Peyer's patch (tissue), 4 donors: Measurements from ENCODE around the gene SLC39A6. TPM values are rescaled to one million over a fixed set of nuclear protein-coding genes. Genes with fewer than 3 reads are reported as not detected.
A peak's percentile ranks its signal among the peaks of the same experiment; 100 is the strongest.
"Not testable (repeated sequence)": the region's sequence is repeated elsewhere in the genome, so short reads cannot be mapped to it uniquely, and the experiment has no call there.

ENCODE experiments used
- DNase-seq, 3 donors: peaks; one replicate each; pipeline ENCODE4 v3.0.0-alpha.2; 2017 to 2019
- H3K27ac ChIP-seq, 4 donors: fragments of 200-600 bp; sonication (generic); one replicate each; pipeline ENCODE4 v1.5.1; 2016 to 2019
- H3K27me3 ChIP-seq, 2 donors: fragments of 200-600 bp; sonication (generic); one replicate each; pipeline ENCODE4 v1.5.1; 2019
- H3K36me3 ChIP-seq, 3 donors: fragments of 200-600 bp; sonication (generic); one replicate each; pipeline ENCODE4 v1.5.1; 2016 to 2019
- H3K4me1 ChIP-seq, 4 donors: fragments of 200-600 bp; sonication (generic); one replicate each; pipeline ENCODE4 v1.5.1; 2016 to 2019
- H3K4me3 ChIP-seq, 4 donors: fragments of 200-600 bp; sonication (generic); 1 replicate in 3 of 4; 2 replicates in 1 of 4; pipeline ENCODE4 v1.5.1; 2016 to 2019; ENCODE audit warnings: mild to moderate bottlenecking in 1 of 4
- H3K9me3 ChIP-seq, 4 donors: fragments of 200-600 bp; sonication (generic); one replicate each; pipeline ENCODE4 v1.5.1; 2016 to 2019; ENCODE audit warnings: mild to moderate bottlenecking in 1 of 4
- POLR2A ChIP-seq, 2 donors: fragments of 450-650 bp; IDR thresholded peaks; one replicate each; pipeline ENCODE4 v1.5.1; 2017; ENCODE audit warnings: antibody characterized with exemption in 2 of 2, mild to moderate bottlenecking in 2 of 2, moderate library complexity in 2 of 2
- total RNA-seq, 4 donors: library from RNA; depleted of rRNA; stranded (reverse); fragments of >200 nt; gene quantifications; one replicate each; pipeline ENCODE4 v1.1.0, GENCODE V29; 2016
- TF ChIP-seq, protein P1 (sequence below), 6 experiments: fragments of 450-650 bp in 4 of 6; fragments of 200-600 bp in 2 of 6; sonication (generic) in 1 of 6; IDR thresholded peaks; one replicate each; pipeline ENCODE4 v1.5.1; 2017 to 2019; ENCODE audit warnings: antibody characterized with exemption in 6 of 6, mild to moderate bottlenecking in 3 of 6, moderate library complexity in 1 of 6

SLC39A6 gene
- total RNA-seq, 4 donors from 2014 or later = 7.4 to 13.0 (median 8.2) TPM

DNA sequence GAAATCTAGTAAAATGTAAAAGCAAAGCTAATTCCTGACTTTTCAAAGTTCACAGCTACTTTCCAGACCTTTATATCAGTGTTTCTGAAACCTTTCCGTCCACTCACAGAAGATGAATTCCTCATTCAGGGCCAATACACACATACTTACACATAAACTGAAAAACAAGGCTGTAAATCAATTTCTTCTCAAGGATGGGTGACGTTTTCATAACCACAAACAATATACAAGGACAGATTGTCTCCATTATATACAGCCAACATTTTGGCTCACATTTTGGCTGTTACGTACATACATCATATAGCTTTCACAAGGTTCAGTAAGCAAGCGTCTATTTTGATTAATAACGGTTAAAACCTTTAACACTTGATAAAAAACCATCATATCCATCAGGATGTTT, 63.1 kb downstream of the SLC39A6 start:
- Histone ChIP-seq H3K9me3 (no peaks in the 10 kb centered on the region), H3K27ac (no peak overlapping the region), H3K27me3 (no peaks in the 10 kb centered on the region), H3K4me1 (peaks cover 0 to 15% (median 0%) of the 10 kb centered on the region in 4 donors), H3K36me3 (no peaks in the 10 kb centered on the region), H3K4me3 (peak overlapping the region in 2 of 4 donors; percentile 66 to 76)
- no peak for DNase-seq
- TF ChIP-seq, protein P1, sequence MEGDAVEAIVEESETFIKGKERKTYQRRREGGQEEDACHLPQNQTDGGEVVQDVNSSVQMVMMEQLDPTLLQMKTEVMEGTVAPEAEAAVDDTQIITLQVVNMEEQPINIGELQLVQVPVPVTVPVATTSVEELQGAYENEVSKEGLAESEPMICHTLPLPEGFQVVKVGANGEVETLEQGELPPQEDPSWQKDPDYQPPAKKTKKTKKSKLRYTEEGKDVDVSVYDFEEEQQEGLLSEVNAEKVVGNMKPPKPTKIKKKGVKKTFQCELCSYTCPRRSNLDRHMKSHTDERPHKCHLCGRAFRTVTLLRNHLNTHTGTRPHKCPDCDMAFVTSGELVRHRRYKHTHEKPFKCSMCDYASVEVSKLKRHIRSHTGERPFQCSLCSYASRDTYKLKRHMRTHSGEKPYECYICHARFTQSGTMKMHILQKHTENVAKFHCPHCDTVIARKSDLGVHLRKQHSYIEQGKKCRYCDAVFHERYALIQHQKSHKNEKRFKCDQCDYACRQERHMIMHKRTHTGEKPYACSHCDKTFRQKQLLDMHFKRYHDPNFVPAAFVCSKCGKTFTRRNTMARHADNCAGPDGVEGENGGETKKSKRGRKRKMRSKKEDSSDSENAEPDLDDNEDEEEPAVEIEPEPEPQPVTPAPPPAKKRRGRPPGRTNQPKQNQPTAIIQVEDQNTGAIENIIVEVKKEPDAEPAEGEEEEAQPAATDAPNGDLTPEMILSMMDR (IDR thresholded peaks at IDR 0.05) = no peak
- TF ChIP-seq POLR2A (IDR thresholded peaks at IDR 0.05) = no peak

DNA sequence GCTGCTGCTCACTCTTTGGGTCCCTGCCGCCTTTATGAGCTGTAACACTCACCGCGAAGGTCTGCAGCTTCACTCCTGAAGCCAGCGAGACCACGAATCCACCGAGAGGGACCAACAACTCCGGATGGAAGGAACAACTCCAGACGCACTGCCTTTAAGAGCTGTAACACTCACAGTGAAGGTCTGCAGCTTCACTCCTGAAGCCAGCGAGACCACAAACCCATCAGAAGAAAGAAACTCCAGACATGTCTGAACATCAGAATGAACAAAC, 64.4 kb downstream of the SLC39A6 start:
- H3K36me3 ChIP-seq, H3K4me3 ChIP-seq, H3K27me3 ChIP-seq, H3K9me3 ChIP-seq, DNase-seq, H3K27ac ChIP-seq: not testable (repeated sequence)
- H3K4me1 ChIP-seq = peaks cover 0 to 15% (median 0%) of the 10 kb centered on the region in 4 donors

DNA sequence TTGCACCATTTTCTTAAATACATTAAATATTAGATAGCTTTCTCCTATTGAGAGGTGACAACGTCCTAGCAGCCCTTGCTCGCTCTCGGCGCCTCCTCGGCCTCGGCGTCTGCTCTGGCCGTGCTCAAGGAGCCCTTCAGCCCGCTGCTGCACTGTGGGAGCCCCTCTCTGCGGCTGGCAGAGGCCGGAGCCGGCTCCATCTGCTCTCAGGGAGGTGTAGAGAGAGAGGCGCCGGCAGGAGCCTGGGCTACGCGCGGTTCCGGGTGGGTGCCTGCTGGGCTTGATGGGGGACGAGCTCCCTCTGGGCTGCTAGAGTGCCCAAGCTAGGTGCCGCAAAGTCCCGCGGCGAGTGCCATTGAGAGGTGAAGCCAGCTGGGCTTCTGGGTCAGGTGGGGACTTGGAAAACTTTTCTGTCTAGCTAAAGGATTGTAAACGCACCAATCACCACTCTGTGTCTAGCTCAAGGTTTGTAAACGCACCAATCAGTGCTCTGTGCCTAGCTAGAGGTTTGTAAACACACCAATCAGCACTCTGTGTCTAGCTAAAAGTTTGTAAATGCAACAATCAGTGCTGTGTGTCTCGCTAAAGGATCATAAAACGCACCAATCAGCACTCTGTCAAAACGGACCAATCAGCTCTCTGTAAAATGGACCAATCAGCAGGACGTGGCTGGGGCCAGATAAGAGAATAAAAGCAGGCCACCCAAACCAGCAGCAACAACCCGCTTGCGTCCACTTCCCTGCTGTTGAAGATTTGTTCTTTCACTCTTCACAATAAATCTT, 64.9 kb downstream of the SLC39A6 start:
- DNase-seq = no peak
- Histone ChIP-seq H3K4me3 (no peak overlapping the region), H3K9me3 (no peaks in the 10 kb centered on the region), H3K27me3 (no peaks in the 10 kb centered on the region), H3K4me1 (peaks cover 0 to 15% (median 0%) of the 10 kb centered on the region in 4 donors), H3K36me3 (no peaks in the 10 kb centered on the region), H3K27ac (no peak overlapping the region)
- no peak for TF ChIP-seq POLR2A (IDR thresholded peaks at IDR 0.05)
- TF ChIP-seq, protein P1 (IDR thresholded peaks at IDR 0.05) = no peak

DNA sequence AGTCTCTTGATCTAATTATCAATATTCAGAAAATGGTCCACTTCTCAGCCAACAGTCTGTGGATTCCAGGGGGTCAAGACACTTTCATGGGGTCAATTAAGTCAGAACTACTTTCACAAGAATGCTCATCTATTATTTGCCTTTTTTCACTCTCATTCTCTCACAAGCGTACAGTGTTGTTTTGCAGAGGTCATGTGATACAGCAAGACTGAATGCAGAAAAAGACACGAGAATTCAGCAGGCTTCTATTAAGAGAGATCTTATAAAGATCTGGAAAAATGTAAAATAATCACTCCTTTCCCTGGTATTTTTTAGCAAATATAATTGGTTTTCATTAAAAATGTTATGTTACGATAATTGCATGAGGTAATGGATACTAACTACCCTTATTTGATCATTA, 70.5 kb downstream of the SLC39A6 start:
- H3K9me3 ChIP-seq = no peaks in the 10 kb centered on the region
- H3K27me3 ChIP-seq = no peaks in the 10 kb centered on the region
- no peaks in the 10 kb centered on the region for H3K36me3 ChIP-seq
- no peak for DNase-seq
- no peaks in the 10 kb centered on the region for H3K4me1 ChIP-seq
- no peak overlapping the region for H3K4me3 ChIP-seq
- TF ChIP-seq, protein P1 (IDR thresholded peaks at IDR 0.05) = no peak
- no peak for TF ChIP-seq POLR2A (IDR thresholded peaks at IDR 0.05)
- no peak overlapping the region for H3K27ac ChIP-seq

Other genes with a start within 250 kb of the SLC39A6 start
- gene RPRD1A, start 61.8 kb downstream of the SLC39A6 start, total RNA-seq = 10 to 100 TPM; 41.9 to 67.7 (median 50.8) TPM
- gene ELP2, start 559 bp upstream of the SLC39A6 start, total RNA-seq = 10 to 100 TPM; 41.2 to 74.6 (median 55.7) TPM
- gene MOCOS, start 58.2 kb upstream of the SLC39A6 start, total RNA-seq = 10 to 100 TPM in 3 of 4 donors, 1 to 10 TPM in 1; 5.0 to 34.0 (median 25.4) TPM
- gene FHOD3, start 168.4 kb upstream of the SLC39A6 start, total RNA-seq = 10 to 100 TPM in 1 of 4 donors, 1 to 10 TPM in 2, under 1 TPM in 1; 0.53 to 10.7 (median 4.6) TPM